ENCODE measurements around the gene AP2M1. TPM values are rescaled to one million over a fixed set of nuclear protein-coding genes. Genes with fewer than 3 reads are reported as not detected.

Gene AP2M1
- polyA plus RNA-seq, 2 of the 4 experiments (the other 2 are of a cell fraction) = 274 to 298 TPM

DNA sequence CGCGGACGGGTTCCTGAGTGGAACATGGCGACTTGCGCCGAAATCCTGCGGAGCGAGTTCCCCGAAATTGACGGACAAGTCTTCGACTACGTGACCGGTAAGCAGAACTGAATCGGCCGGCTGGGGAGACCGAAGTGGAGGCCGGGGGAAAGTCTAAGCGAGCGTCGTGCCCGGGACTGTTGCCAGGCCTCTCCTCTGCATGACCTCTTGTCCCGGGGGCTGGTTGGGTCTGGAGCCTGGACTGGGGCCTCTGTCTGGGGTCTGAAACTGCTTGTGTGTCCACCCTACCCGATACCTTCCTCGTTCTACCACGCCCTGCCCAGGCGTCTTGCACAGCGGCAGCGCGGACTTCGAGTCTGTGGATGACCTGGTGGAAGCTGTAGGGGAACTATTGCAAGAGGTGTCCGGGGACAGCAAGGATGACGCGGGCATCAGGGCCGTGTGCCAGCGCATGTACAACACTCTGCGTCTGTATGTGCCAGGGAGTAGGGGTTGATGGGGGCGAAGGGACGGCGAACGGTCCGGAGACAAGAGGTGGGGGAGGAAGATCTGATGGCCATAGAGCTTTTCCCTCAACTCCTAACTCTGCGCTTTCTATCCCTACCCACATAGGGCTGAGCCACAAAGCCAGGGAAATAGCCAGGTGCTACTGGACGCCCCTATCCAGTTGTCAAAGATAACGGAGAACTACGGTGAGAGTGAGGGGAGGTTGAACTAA is 11.7 kb downstream of the AP2M1 start, which contains the start of gene ABCF3:
Gene ABCF3, plus strand, starts transcription at position 16 of the 718 bp plus-strand sequence. Its CDS starts 9 bp downstream, at position 25.
- POLR2A ChIA-PET = interaction anchor here (1.0 to 1.4 kb wide), 4 partner anchors 9 to 41 kb away, joined by 3 to 14 read pairs (median 4); partner anchors contain the start of genes AP2M1 and DVL3
- ATAC-seq = peak; percentile 60 to 69
- 4% methylated on average over 11 of the region's 45 CpGs for WGBS (ENCODE audit: missing lambda C conversion rate)

DNA sequence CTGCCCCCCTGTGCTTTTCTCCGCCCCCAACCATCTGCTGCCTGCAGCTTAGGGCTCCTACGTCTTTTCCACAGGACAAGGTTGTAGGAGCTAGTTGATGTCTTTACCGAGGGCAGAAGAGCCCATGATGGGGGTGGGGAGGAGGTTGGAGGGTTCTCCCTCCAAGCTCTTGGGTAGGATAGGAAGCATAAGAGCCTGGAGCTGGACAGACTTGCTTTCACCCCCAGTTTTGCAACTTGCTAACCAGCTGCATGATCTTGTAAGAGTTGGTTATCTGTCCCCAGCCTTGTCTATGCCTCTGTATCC is 12.2 kb downstream of the AP2M1 start:
- FAIRE-seq (no peak), ATAC-seq (no peak), DNase-seq (ENCODE audit: low read depth in 1 of 2, low spot score in 1 of 2) (no peak)
- Histone ChIP-seq H3K9me3 (no peaks in the 10 kb centered on the region), H3K27ac (peak overlapping the region; percentile 86 to 94), H3K4me1 (peaks cover 12% of the 10 kb centered on the region; the same call in 2 of the 3 replicates), H3K4me2 (peak overlapping the region; percentile 79), H3K4me3 (peak overlapping the region; percentile 88)
- 18% methylated on average over 3 of the region's 3 CpGs for WGBS (ENCODE audit: missing lambda C conversion rate)
- ChIA-PET POLR2A (no interaction called here), CTCF (interaction anchor here (0.5 kb wide), 1 partner anchor 25 kb away, joined by 3 read pairs; no protein-coding TSS in a partner anchor)
- TF ChIP-seq, protein P1, sequence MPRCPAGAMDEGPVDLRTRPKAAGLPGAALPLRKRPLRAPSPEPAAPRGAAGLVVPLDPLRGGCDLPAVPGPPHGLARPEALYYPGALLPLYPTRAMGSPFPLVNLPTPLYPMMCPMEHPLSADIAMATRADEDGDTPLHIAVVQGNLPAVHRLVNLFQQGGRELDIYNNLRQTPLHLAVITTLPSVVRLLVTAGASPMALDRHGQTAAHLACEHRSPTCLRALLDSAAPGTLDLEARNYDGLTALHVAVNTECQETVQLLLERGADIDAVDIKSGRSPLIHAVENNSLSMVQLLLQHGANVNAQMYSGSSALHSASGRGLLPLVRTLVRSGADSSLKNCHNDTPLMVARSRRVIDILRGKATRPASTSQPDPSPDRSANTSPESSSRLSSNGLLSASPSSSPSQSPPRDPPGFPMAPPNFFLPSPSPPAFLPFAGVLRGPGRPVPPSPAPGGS (IDR thresholded peaks at IDR 0.05) = no peak
- TF ChIP-seq, protein P2, sequence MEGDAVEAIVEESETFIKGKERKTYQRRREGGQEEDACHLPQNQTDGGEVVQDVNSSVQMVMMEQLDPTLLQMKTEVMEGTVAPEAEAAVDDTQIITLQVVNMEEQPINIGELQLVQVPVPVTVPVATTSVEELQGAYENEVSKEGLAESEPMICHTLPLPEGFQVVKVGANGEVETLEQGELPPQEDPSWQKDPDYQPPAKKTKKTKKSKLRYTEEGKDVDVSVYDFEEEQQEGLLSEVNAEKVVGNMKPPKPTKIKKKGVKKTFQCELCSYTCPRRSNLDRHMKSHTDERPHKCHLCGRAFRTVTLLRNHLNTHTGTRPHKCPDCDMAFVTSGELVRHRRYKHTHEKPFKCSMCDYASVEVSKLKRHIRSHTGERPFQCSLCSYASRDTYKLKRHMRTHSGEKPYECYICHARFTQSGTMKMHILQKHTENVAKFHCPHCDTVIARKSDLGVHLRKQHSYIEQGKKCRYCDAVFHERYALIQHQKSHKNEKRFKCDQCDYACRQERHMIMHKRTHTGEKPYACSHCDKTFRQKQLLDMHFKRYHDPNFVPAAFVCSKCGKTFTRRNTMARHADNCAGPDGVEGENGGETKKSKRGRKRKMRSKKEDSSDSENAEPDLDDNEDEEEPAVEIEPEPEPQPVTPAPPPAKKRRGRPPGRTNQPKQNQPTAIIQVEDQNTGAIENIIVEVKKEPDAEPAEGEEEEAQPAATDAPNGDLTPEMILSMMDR (IDR thresholded peaks at IDR 0.05) = no peak
- TF ChIP-seq, protein P3, sequence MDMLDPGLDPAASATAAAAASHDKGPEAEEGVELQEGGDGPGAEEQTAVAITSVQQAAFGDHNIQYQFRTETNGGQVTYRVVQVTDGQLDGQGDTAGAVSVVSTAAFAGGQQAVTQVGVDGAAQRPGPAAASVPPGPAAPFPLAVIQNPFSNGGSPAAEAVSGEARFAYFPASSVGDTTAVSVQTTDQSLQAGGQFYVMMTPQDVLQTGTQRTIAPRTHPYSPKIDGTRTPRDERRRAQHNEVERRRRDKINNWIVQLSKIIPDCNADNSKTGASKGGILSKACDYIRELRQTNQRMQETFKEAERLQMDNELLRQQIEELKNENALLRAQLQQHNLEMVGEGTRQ (IDR thresholded peaks at IDR 0.05) = no peak
- TF ChIP-seq, protein P4, sequence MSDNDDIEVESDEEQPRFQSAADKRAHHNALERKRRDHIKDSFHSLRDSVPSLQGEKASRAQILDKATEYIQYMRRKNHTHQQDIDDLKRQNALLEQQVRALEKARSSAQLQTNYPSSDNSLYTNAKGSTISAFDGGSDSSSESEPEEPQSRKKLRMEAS (IDR thresholded peaks at IDR 0.05) = no peak
- TF ChIP-seq, protein P5, sequence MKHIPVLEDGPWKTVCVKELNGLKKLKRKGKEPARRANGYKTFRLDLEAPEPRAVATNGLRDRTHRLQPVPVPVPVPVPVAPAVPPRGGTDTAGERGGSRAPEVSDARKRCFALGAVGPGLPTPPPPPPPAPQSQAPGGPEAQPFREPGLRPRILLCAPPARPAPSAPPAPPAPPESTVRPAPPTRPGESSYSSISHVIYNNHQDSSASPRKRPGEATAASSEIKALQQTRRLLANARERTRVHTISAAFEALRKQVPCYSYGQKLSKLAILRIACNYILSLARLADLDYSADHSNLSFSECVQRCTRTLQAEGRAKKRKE (CRISPR knock-in tag; IDR thresholded peaks at IDR 0.05; ENCODE audit: low read depth) = no peak
- TF ChIP-seq RFX5 (IDR thresholded peaks at IDR 0.05) (no peak), KDM1A (IDR thresholded peaks at IDR 0.05; ENCODE audit: low read depth) (no peak), ZFP36 (IDR thresholded peaks at IDR 0.05; ENCODE audit: borderline replicate concordance, partially characterized antibody) (no peak), KDM5A (IDR thresholded peaks at IDR 0.05) (no peak), TP53 (CRISPR knock-in tag; IDR thresholded peaks at IDR 0.05) (no peak), FOSB (CRISPR knock-in tag; IDR thresholded peaks at IDR 0.05) (no peak), CBX2 (IDR thresholded peaks at IDR 0.05; ENCODE audit: borderline replicate concordance, low read depth) (no peak)
- TF ChIP-seq, protein P6, sequence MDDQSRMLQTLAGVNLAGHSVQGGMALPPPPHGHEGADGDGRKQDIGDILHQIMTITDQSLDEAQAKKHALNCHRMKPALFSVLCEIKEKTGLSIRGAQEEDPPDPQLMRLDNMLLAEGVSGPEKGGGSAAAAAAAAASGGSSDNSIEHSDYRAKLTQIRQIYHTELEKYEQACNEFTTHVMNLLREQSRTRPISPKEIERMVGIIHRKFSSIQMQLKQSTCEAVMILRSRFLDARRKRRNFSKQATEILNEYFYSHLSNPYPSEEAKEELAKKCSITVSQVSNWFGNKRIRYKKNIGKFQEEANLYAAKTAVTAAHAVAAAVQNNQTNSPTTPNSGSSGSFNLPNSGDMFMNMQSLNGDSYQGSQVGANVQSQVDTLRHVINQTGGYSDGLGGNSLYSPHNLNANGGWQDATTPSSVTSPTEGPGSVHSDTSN (IDR thresholded peaks at IDR 0.05) = no peak

More for the DNA sequence above, 11.7 kb downstream of the AP2M1 start, which contains the start of gene ABCF3:
- Histone ChIP-seq H3K4me3 (peak within 1 kb of the TSS; percentile 88), H3K9me3 (no peaks in the 10 kb centered on the region), H3K4me2 (peak within 1 kb of the TSS; percentile 86), H3K4me1 (peaks cover 12% of the 10 kb centered on the region; the same call in 2 of the 3 replicates), H3K27ac (peak within 1 kb of the TSS; percentile 86 to 96)
- TF ChIP-seq FOXS1 (CRISPR knock-in tag; IDR thresholded peaks at IDR 0.05) (no peak), CHD4 (IDR thresholded peaks at IDR 0.05; ENCODE audit: borderline replicate concordance) (no peak), CBX2 (IDR thresholded peaks at IDR 0.05; ENCODE audit: borderline replicate concordance, low read depth) (no peak), EHMT2 (IDR thresholded peaks at IDR 0.05; ENCODE audit: low read depth) (no peak), PHF8 (IDR thresholded peaks at IDR 0.05; ENCODE audit: borderline replicate concordance, low read depth) (peak; percentile 57; the same call in 1 of the 2 replicates), CHD2 (IDR thresholded peaks at IDR 0.05; ENCODE audit: low read length, partially characterized antibody) (no peak), POLR2A (IDR thresholded peaks at IDR 0.05; ENCODE audit: low read length) (peak; percentile 58), CEBPB (IDR thresholded peaks at IDR 0.05) (no peak), HDAC2 (IDR thresholded peaks at IDR 0.05) (no peak), NR3C1 (IDR thresholded peaks at IDR 0.05) (no peak), MYC (IDR thresholded peaks at IDR 0.05; ENCODE audit: borderline replicate concordance, low read length) (no peak), EHF (CRISPR knock-in tag; IDR thresholded peaks at IDR 0.05) (no peak), TP53 (CRISPR knock-in tag; IDR thresholded peaks at IDR 0.05) (no peak), FOSL2 (IDR thresholded peaks at IDR 0.05) (no peak), FOSL2 (CRISPR knock-in tag; IDR thresholded peaks at IDR 0.05) (no peak), KDM5A (IDR thresholded peaks at IDR 0.05) (peak; percentile 75; the same call in 1 of the 2 replicates)
- TF ChIP-seq, protein P7, sequence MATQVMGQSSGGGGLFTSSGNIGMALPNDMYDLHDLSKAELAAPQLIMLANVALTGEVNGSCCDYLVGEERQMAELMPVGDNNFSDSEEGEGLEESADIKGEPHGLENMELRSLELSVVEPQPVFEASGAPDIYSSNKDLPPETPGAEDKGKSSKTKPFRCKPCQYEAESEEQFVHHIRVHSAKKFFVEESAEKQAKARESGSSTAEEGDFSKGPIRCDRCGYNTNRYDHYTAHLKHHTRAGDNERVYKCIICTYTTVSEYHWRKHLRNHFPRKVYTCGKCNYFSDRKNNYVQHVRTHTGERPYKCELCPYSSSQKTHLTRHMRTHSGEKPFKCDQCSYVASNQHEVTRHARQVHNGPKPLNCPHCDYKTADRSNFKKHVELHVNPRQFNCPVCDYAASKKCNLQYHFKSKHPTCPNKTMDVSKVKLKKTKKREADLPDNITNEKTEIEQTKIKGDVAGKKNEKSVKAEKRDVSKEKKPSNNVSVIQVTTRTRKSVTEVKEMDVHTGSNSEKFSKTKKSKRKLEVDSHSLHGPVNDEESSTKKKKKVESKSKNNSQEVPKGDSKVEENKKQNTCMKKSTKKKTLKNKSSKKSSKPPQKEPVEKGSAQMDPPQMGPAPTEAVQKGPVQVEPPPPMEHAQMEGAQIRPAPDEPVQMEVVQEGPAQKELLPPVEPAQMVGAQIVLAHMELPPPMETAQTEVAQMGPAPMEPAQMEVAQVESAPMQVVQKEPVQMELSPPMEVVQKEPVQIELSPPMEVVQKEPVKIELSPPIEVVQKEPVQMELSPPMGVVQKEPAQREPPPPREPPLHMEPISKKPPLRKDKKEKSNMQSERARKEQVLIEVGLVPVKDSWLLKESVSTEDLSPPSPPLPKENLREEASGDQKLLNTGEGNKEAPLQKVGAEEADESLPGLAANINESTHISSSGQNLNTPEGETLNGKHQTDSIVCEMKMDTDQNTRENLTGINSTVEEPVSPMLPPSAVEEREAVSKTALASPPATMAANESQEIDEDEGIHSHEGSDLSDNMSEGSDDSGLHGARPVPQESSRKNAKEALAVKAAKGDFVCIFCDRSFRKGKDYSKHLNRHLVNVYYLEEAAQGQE (IDR thresholded peaks at IDR 0.05) = no peak
- TF ChIP-seq, protein P8, sequence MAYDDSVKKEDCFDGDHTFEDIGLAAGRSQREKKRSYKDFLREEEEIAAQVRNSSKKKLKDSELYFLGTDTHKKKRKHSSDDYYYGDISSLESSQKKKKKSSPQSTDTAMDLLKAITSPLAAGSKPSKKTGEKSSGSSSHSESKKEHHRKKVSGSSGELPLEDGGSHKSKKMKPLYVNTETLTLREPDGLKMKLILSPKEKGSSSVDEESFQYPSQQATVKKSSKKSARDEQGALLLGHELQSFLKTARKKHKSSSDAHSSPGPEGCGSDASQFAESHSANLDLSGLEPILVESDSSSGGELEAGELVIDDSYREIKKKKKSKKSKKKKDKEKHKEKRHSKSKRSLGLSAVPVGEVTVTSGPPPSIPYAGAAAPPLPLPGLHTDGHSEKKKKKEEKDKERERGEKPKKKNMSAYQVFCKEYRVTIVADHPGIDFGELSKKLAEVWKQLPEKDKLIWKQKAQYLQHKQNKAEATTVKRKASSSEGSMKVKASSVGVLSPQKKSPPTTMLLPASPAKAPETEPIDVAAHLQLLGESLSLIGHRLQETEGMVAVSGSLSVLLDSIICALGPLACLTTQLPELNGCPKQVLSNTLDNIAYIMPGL (CRISPR knock-in tag; IDR thresholded peaks at IDR 0.05; ENCODE audit: borderline replicate concordance) = no peak
- CTCF ChIA-PET = interaction anchor here (0.5 kb wide), 1 partner anchor 24 kb away, joined by 3 read pairs; no protein-coding TSS in a partner anchor
- FAIRE-seq (no peak), DNase-seq (ENCODE audit: low read depth in 1 of 2, low spot score in 1 of 2) (no peak)
